ENCODE results near the gene ACOXL. TPM values are rescaled to one million over a fixed set of nuclear protein-coding genes. Genes with fewer than 3 reads are reported as not detected.

ACOXL gene
- total and polyA plus RNA-seq, 2 of the 8 experiments (the other 6 are each of a cell fraction or from before 2014, with no cell fraction given): 11.4 to 20.6 TPM

DNA sequence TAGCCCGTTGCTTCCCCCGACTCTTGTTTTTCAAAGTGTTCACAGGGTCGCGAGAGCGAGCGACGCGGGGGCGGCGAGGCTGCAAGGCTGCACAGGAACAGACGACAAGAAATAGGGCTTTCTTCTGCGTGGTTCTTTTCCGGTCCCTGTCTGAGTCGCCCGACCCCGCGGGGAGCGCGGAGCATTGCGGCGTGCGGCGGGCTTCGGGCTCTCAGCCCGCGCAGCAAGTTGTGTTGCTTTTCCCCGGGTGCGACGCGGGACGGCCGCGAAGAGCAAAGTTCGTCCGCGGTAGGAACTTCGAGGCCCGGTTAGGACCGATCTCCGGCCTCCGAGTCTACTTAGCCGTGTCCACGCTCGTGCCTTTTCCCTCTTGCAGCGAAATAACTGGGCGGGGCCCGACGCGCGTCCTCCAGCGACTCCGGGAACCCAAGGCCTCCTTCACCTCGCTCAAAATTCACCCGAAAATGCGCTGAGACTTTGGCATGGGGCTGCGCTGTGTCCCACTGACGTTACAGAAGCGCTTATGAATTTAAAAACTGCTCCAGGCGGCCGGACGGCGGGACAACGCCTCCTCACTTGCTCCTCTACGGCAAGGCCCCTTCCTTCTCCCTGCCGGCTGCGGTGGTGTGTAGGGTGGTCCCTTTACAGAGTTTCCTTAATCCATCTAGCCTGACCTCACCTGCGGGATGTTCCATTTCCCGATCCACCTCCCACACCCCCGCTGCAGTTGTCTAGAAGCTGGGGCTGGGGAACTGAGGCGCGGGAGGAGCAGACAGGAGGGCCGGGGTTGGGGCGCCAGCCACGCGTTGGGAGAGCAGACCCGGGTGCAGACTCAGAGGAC, 386.8 kb downstream of the ACOXL start:
- H3K9ac ChIP-seq (replicated peaks in 1 of 4; ENCODE audit: extremely low read depth in 1 of 4, low read depth in 3 of 4, low read length in 3 of 4): peak overlapping the region in 1 of 4 experiments; percentile 13; a peak in 3 of 7 replicates
- H4K20me1 ChIP-seq (replicated peaks in 1 of 2; ENCODE audit: control insufficient read depth in 1 of 2, insufficient read depth in 2 of 2, low read length in 2 of 2): peaks cover 7 to 8% of the 10 kb centered on the region in 2 experiments
- no peak overlapping the region for H3K4ac ChIP-seq (replicated peaks; ENCODE audit: insufficient read length, low read depth, low read length)
- no peak overlapping the region for H3K56ac ChIP-seq (replicated peaks; ENCODE audit: insufficient read length, low read depth, low read length)
- peak; percentile 10 for TF ChIP-seq ASH2L (IDR thresholded peaks at IDR 0.05; ENCODE audit: low read length)
- peak; percentile 88 for TF ChIP-seq RNF2 (IDR thresholded peaks at IDR 0.05; ENCODE audit: borderline replicate concordance, low read depth, low read length, missing control alignments, poor library complexity, severe bottlenecking)
- TF ChIP-seq EZH2 (IDR thresholded peaks at IDR 0.05; ENCODE audit: low read depth, low read length, severe bottlenecking): peak; percentile 98
- TF ChIP-seq ZNF274 (IDR thresholded peaks at IDR 0.05; ENCODE audit: borderline replicate concordance, extremely low read depth, low read length): no peak
- peak; percentile 98 for TF ChIP-seq SUZ12 (IDR thresholded peaks at IDR 0.05; ENCODE audit: low read length)
- TF ChIP-seq E2F6 (IDR thresholded peaks at IDR 0.05): peak; percentile 23; the same call in 1 of the 2 replicates
- no peaks in the 10 kb centered on the region for H3K9me3 ChIP-seq (ENCODE audit: insufficient read depth in 2 of 2, low read depth in 1 of 2, low read length in 1 of 2)
- H4K5ac ChIP-seq (ENCODE audit: insufficient read length, low read depth, low read length): no peak overlapping the region
- no peak overlapping the region for H2AFZ ChIP-seq (ENCODE audit: low read length)
- H2BK120ac ChIP-seq (replicated peaks; ENCODE audit: low read depth, low read length): no peak overlapping the region
- no peak overlapping the region for H2BK5ac ChIP-seq (ENCODE audit: low read depth, low read length)
- peak overlapping the region; percentile 48 for H3K18ac ChIP-seq (ENCODE audit: extremely low read depth, low read length)
- H4K91ac ChIP-seq (replicated peaks; ENCODE audit: insufficient read length, low read length): no peak overlapping the region
- POLR2A ChIA-PET (ENCODE audit: partially characterized antibody): interaction anchor here (1.0 to 1.5 kb wide), 3 partner anchors 29 to 216 kb away, joined by 3 to 4 read pairs (median 3); no protein-coding TSS in a partner anchor
- no peak overlapping the region for H2BK20ac ChIP-seq (ENCODE audit: low read length)
- peaks cover 0 to 29% (median 15%) of the 10 kb centered on the region in 4 experiments; a peak in 5 of 7 replicates for H3K4me1 ChIP-seq (replicated peaks in 1 of 4; ENCODE audit: control insufficient read depth in 3 of 4, insufficient read depth in 4 of 4, low read length in 3 of 4)
- H3K27me3 ChIP-seq (replicated peaks in 1 of 4; ENCODE audit: control insufficient read depth in 3 of 4, extremely low read depth in 1 of 4, insufficient read depth in 3 of 4, low read length in 3 of 4): peaks cover 17 to 44% (median 37%) of the 10 kb centered on the region in 4 experiments; a peak in 6 of 7 replicates
- DNase-seq (ENCODE audit: low read depth in 1 of 2, low spot score in 2 of 2) (peak in 1 of 2 experiments; percentile 66), FAIRE-seq (no peak)
- CTCF ChIA-PET (ENCODE audit: partially characterized antibody): interaction anchor here (0.6 to 0.7 kb wide), 2 partner anchors 582 to 1862 kb away, joined by 3 read pairs; no protein-coding TSS in a partner anchor
- no peaks in the 10 kb centered on the region; the same call in 1 of the 2 replicates for H3K79me1 ChIP-seq (ENCODE audit: low read depth, low read length)
- H3K4me3 ChIP-seq (ENCODE audit: extremely low read depth in 1 of 4, insufficient read depth in 2 of 4, low read depth in 3 of 4, low read length in 4 of 4): peak overlapping the region; percentile 39 to 93 (median 52)
- WGBS, 2 experiments (ENCODE audit: extremely low coverage in 1 of 2, insufficient coverage in 1 of 2, insufficient read length in 1 of 2, insufficient replicate concordance in 2 of 2, low coverage in 1 of 2, low lambda C conversion rate in 2 of 2, missing lambda C conversion rate in 1 of 2): 3% methylated on average over 62 of the region's 76 CpGs; no CpG with 5 or more reads in 1 of the 2 experiments
- no peak overlapping the region for H2BK15ac ChIP-seq (ENCODE audit: low read length)
- peak overlapping the region; percentile 90; the same call in 1 of the 2 replicates for H2BK12ac ChIP-seq (ENCODE audit: low read depth, low read length)
- H3K27ac ChIP-seq (ENCODE audit: low read depth, low read length): no peak overlapping the region
- no peak overlapping the region for H2AK5ac ChIP-seq (ENCODE audit: low read depth, low read length)
- H3K14ac ChIP-seq (ENCODE audit: insufficient read length): no peak overlapping the region
- H4K8ac ChIP-seq (ENCODE audit: extremely low read depth, insufficient read depth, low read length): no peak overlapping the region
- peaks cover 0 to 15% of the 10 kb centered on the region in 2 experiments; a peak in 2 of 4 replicates for H3K79me2 ChIP-seq (ENCODE audit: control insufficient read depth in 1 of 2, insufficient read depth in 2 of 2, low read length in 2 of 2)
- H3K23me2 ChIP-seq (ENCODE audit: low read depth, low read length): peaks cover 46% of the 10 kb centered on the region
- H3K36me3 ChIP-seq (ENCODE audit: control insufficient read depth in 2 of 4, insufficient read depth in 4 of 4, low read length in 3 of 4): peaks cover 0 to 5% (median 4%) of the 10 kb centered on the region in 4 experiments; a peak in 3 of 8 replicates
- peak overlapping the region; percentile 85 to 95 for H3K4me2 ChIP-seq (ENCODE audit: insufficient read depth in 1 of 2, low read depth in 2 of 2, low read length in 2 of 2)
- no peak overlapping the region for H3K23ac ChIP-seq (ENCODE audit: insufficient read length)
